Effector memory CD4-positive, alpha-beta T cell (primary cell): ENCODE measurements around the gene CACNA1D.

Source experiments
- DNase-seq, 3 donors: peaks; one replicate each; pipeline ENCODE4 v3.0.0-alpha.2; 2020
- H3K27ac ChIP-seq: 2 replicates; pipeline ENCODE4 v1.7.0; 2013; ENCODE audit warnings: mild to moderate bottlenecking, low read length, moderate library complexity; ENCODE audit not compliant: insufficient read depth, poor library complexity, severe bottlenecking
- H3K27me3 ChIP-seq: replicated peaks from 2 replicates; pipeline ENCODE4 v1.7.0; 2013; ENCODE audit warnings: mild to moderate bottlenecking, low read length; ENCODE audit not compliant: insufficient read depth, control insufficient read depth, poor library complexity, severe bottlenecking
- H3K36me3 ChIP-seq: 2 replicates; pipeline ENCODE4 v1.7.0; 2013; ENCODE audit warnings: mild to moderate bottlenecking, low read length, moderate library complexity; ENCODE audit not compliant: control insufficient read depth, insufficient read depth
- H3K4me1 ChIP-seq: 2 replicates; pipeline ENCODE4 v1.7.0; 2013; ENCODE audit warnings: low read length, mild to moderate bottlenecking; ENCODE audit not compliant: control insufficient read depth, insufficient read depth, poor library complexity, severe bottlenecking
- H3K4me3 ChIP-seq: 2 replicates; pipeline ENCODE4 v1.7.0; 2013; ENCODE audit warnings: low read length, low read depth, mild to moderate bottlenecking; ENCODE audit not compliant: insufficient read depth, poor library complexity, severe bottlenecking
- H3K9me3 ChIP-seq: 2 replicates; pipeline ENCODE4 v1.7.0; 2013; ENCODE audit warnings: mild to moderate bottlenecking, low read length, moderate library complexity; ENCODE audit not compliant: control insufficient read depth

The CACNA1D gene

DNA sequence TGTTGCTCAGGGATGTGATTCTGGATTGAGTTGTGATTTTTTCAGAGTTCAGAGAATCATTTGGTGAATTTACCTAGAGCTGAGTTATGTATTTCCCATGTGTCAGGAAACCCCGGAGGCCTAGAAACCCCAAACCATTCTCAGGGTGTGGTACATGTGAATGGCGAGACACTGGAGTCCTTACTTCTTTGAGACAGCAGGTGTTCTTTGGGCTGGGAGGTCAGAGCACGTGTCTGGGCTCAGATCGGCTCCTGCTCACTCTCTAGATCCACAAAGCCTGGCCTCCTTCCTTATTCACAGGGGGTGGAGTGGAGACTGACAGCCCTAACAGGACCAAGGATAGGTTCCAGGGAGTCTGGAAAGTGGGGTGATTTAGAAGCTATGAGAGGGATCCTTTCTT, 206.0 kb downstream of the CACNA1D start:
- H3K27ac ChIP-seq, result no peak overlapping the region

DNA sequence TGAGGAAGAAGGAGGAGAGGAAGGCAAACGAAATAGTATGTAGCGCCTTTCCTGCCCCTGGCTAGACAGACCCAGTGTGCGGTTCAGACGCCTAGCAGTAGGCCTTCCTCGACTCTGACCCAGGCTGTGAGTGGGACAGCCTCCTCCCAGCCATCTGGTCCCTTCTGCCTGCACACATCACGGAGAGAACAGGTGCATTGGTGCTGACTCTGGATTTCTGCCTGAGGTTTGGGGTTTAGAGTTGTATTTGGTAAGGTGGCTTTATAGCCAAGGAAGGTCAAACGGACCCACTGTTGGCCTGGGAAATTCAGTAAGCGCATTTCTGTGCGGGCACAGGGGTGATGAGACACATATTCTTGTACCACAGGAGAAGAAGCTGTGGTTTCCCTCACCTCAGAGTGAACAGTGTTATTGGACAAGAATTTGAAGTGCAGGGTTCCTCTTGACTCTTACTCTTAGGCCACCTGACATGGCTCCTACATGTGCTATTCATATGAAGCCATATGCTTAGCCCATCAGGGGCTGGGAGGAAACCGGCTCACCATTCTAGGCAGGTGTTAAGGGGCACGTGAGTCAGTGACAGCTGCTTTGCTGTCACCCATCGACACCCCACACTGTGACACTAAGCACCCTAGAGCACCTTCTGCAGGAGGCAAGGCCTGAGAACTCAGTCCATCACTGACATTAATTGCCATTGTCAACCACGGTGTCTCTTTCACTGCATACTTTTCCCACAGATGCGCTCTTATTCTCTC, 208.5 kb downstream of the CACNA1D start:
- Histone ChIP-seq H3K4me3 (no peak overlapping the region), H3K27me3 (no peaks in the 10 kb centered on the region), H3K27ac (no peak overlapping the region), H3K36me3 (no peaks in the 10 kb centered on the region), H3K4me1 (no peaks in the 10 kb centered on the region), H3K9me3 (no peaks in the 10 kb centered on the region)
- no peak for DNase-seq

More for the DNA sequence above, 206.0 kb downstream of the CACNA1D start:
- DNase-seq, result no peak
- no peaks in the 10 kb centered on the region for H3K4me1 ChIP-seq
- H3K4me3 ChIP-seq, result no peak overlapping the region
- no peaks in the 10 kb centered on the region for H3K27me3 ChIP-seq
- H3K9me3 ChIP-seq, result no peaks in the 10 kb centered on the region
- H3K36me3 ChIP-seq, result no peaks in the 10 kb centered on the region

DNA sequence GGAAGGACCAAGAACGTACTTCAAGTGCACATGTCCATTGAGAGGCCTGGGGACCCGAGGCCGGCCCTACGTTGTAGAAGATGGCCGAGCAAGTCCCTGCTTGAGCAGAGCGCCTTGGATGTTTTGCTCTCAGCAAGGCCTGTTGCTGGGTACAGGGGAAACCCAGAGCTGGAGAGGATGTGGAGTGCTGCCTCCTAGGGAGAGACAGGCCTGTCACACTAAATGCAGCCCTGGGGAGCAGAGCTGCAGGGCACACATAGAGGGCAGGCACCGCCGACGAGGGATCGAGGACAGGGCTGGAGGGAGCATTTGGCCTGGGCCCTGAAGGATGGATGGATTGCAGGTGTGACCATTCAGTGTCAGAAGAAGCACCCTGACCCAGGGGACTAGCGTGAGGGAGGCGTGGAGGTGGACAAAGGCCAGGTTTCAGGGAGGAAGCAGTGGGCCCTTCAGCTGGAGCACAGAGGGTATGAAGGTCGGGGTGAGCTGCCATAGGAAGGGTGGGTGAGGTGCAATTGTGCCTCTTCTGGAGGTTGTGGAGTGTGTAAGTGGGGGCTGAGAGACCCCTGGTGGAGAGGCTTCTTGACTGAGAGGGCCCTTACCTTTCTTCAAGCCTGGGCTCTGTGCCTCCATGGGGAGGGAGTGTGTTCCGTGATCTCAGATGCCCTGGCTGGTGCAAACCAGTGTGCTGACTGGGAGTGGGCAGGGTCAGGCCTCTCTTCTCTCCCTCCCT, 209.4 kb downstream of the CACNA1D start:
- no peak for DNase-seq
- Histone ChIP-seq H3K9me3 (no peaks in the 10 kb centered on the region), H3K4me3 (no peak overlapping the region), H3K27ac (no peak overlapping the region), H3K36me3 (no peaks in the 10 kb centered on the region), H3K27me3 (no peaks in the 10 kb centered on the region), H3K4me1 (no peaks in the 10 kb centered on the region)

DNA sequence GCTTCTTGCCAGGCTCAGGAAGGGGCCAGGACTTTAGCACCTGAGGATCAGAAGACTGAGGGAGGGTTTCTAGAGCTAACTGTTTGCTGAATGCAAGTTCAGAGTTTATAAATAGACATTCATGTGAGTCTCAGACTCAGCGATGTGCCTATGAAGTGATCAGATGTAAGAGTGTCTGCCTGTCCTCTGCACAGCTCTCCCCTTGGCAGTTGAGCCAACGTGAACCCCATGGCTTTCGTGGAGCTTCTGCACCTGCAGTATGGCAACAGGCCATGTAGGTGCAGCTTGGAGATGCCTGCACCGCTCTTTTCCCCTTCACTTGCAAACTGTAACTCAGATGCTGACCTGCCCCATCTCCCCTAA, 209.9 kb downstream of the CACNA1D start:
- Histone ChIP-seq H3K36me3 (no peaks in the 10 kb centered on the region), H3K4me1 (no peaks in the 10 kb centered on the region), H3K27ac (no peak overlapping the region), H3K4me3 (no peak overlapping the region), H3K27me3 (no peaks in the 10 kb centered on the region), H3K9me3 (no peaks in the 10 kb centered on the region)
- no peak for DNase-seq

DNA sequence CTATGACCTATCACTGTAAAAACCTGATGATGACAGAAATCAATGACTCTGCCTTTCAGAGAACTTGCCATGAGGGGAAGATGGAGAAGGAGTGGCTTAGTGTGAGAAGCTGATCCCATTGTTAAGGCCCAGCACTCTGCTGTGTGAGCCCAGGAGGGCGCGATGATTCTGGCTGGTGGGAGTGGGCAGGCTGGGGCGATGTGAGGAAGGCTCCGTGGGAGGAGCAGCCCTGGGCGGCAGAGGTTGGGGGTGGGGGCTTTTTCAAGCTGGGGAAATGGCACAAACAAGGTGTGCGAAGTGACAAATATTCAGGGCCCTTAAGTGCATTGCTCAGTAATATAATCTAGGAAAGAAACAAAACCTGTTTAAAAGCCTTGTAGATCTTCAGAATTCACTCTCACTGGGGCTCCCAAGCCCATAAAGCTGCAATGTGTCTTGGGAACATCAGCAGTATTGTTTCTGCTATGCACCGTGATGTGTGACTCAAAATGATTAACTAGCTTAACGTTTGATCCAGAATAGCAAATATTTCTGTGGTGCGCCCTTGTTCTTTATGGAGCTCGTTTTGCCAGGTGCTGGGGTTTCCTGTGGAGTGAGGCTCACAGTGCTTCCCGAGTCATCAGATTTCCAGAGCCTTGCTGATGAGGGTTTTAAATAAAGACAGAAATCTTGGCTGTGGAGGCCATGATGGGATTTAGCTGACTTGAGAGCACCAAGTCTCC, 210.8 kb downstream of the CACNA1D start:
- H3K27ac ChIP-seq, result no peak overlapping the region
- H3K36me3 ChIP-seq, result no peaks in the 10 kb centered on the region
- DNase-seq, result no peak
- no peaks in the 10 kb centered on the region for H3K27me3 ChIP-seq
- no peaks in the 10 kb centered on the region for H3K4me1 ChIP-seq
- H3K4me3 ChIP-seq, result no peak overlapping the region
- no peaks in the 10 kb centered on the region for H3K9me3 ChIP-seq

DNA sequence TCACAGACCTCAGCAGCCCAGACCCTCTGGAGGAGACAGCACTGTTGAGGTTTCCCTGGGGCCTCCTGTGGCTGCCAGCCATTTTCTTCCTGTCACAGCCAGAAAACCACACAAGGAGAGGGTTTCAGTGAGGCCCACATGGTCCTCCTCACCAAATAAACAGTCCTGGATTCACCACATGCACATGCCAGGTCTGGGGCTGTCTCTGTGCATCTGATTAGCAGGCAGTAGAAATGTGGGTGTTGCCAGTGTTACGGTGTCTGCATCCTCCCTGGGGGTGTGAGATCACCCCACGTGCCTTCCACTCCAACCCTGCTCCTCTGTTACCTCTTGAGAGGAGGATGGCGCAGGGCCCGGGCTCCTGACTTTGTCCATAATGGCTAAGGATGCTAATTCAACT, 211.4 kb downstream of the CACNA1D start:
- Histone ChIP-seq H3K27ac (no peak overlapping the region), H3K9me3 (no peaks in the 10 kb centered on the region), H3K36me3 (no peaks in the 10 kb centered on the region), H3K4me1 (no peaks in the 10 kb centered on the region), H3K27me3 (no peaks in the 10 kb centered on the region), H3K4me3 (no peak overlapping the region)
- DNase-seq, result no peak

DNA sequence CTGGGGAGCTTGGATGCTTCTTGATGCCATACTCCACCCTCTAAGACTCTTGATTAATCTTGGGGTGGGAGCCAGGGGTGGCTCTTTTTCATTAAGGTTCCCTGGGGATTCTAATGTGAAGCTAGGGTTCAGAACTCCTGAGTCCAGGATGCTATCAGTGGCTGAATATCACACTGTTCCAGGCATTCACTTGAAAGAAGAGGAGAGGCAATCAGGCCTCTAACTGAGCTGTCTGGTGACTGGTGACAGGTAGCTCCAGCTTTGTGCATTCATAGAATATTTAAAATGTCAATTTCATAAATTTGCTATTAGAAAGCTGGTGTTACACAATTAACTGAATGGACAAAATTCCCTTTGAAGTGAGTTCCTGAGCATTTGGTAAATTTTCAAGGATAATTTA, 212.8 kb downstream of the CACNA1D start:
- H3K27ac ChIP-seq, result no peak overlapping the region
- DNase-seq, result no peak
- H3K9me3 ChIP-seq, result no peaks in the 10 kb centered on the region
- H3K4me3 ChIP-seq, result no peak overlapping the region
- no peaks in the 10 kb centered on the region for H3K27me3 ChIP-seq
- H3K4me1 ChIP-seq, result no peaks in the 10 kb centered on the region
- H3K36me3 ChIP-seq, result no peaks in the 10 kb centered on the region

DNA sequence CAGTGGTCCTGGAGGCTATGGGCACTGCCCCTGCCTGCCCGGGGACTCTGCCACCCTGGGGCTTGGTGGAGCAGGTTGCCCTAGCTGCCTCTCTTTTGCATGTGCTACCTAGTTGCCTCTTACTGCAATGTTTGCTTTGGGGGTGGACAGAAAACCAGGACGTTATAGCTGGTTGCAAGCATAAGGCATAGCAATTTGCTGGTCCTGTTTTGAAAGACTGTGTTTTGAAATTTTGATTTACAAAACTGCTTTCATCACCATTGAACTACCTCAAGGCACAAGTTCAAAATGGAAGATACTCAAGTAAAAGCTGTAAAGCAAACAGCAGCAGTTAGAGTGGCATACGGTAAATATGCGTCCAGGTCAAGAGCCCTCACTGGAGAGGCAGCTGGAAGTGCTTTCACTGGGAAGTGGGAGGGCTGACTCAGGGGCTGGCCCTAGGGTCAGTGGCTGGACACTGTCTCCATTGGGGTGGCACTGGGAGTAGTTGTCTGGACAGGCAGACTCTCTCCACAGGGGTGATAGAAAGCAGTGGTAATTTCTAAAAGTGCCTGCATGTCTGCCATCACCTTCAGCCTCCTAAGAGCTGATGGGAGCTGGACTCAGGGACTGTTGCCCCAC, 213.7 kb downstream of the CACNA1D start:
- no peaks in the 10 kb centered on the region for H3K27me3 ChIP-seq
- no peak overlapping the region for H3K4me3 ChIP-seq
- no peaks in the 10 kb centered on the region for H3K4me1 ChIP-seq
- no peaks in the 10 kb centered on the region for H3K36me3 ChIP-seq
- H3K9me3 ChIP-seq, result no peaks in the 10 kb centered on the region
- no peak for DNase-seq
- H3K27ac ChIP-seq, result no peak overlapping the region

DNA sequence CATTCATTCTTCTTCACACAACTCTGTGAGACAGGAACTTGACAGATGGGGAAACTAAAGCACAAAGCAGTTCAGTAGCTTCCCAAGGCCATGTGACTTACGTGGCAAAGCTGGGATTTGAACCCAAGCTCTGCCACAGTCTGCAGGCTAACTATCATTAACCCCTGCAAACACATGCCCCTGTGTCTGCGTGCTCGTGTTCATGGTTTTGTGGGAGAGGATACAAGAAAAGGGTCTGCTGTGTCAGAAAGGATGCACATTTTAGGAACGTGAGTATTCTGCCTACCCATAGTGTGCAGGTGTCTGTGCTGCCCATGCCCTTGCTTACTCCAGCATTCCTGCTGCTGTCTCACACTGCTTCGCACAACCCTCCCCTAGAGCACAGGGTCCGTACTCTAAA, 214.8 kb downstream of the CACNA1D start:
- Histone ChIP-seq H3K4me1 (no peaks in the 10 kb centered on the region), H3K4me3 (no peak overlapping the region), H3K27me3 (no peaks in the 10 kb centered on the region), H3K36me3 (no peaks in the 10 kb centered on the region), H3K9me3 (no peaks in the 10 kb centered on the region), H3K27ac (no peak overlapping the region)
- DNase-seq, result no peak
